HG02870 (cell line): ENCODE results near the gene KSR1.
"Not testable (repeated sequence)": the region's sequence is repeated elsewhere in the genome, so short reads cannot be mapped to it uniquely, and the experiment has no call there.

ENCODE experiments used
- ATAC-seq: cut with Tn5 transposase; IDR thresholded peaks from one replicate; pipeline ENCODE4 v1.9.1; 2021; ENCODE audit warnings: mild to moderate bottlenecking, moderate library complexity; ENCODE audit not compliant: unreplicated experiment

The KSR1 gene

GRCh38 chr17:27455914-27456680, at the start of gene KSR1:
KSR1 (plus strand) TSS chr17:27456448; CDS start chr17:27456644, 196 bp downstream.
- peak; percentile 82 for ATAC-seq

- no peak for ATAC-seq
Observed at GRCh38 chr17:27407916-27408864, 48.1 kb upstream of the KSR1 start.

GRCh38 chr17:27408891-27409290, 47.4 kb upstream of the KSR1 start:
- ATAC-seq, result no peak

- ATAC-seq, result not testable (repeated sequence)
Observed at GRCh38 chr17:27412158-27412557, 44.1 kb upstream of the KSR1 start.

- no peak for ATAC-seq
Observed at GRCh38 chr17:27413315-27413714, 42.9 kb upstream of the KSR1 start.

- ATAC-seq, result no peak
Observed at GRCh38 chr17:27413792-27414191, 42.5 kb upstream of the KSR1 start.

- no peak for ATAC-seq
Observed at GRCh38 chr17:27414271-27414670, 42.0 kb upstream of the KSR1 start.

- no peak for ATAC-seq
Observed at GRCh38 chr17:27414694-27415093, 41.6 kb upstream of the KSR1 start.

GRCh38 chr17:27415120-27415795, 41.0 kb upstream of the KSR1 start:
- ATAC-seq, result no peak

- ATAC-seq, result no peak
Observed at GRCh38 chr17:27417596-27418365, 38.5 kb upstream of the KSR1 start.

GRCh38 chr17:27418366-27418615, 38.0 kb upstream of the KSR1 start:
- no peak for ATAC-seq

GRCh38 chr17:27419156-27419555, 37.1 kb upstream of the KSR1 start:
- ATAC-seq, result no peak

GRCh38 chr17:27420211-27420950, 35.9 kb upstream of the KSR1 start:
- ATAC-seq, result no peak

GRCh38 chr17:27421111-27421510, 35.1 kb upstream of the KSR1 start:
- no peak for ATAC-seq

- not testable (repeated sequence) for ATAC-seq
Observed at GRCh38 chr17:27421626-27422025, 34.6 kb upstream of the KSR1 start.

- ATAC-seq, result no peak
Observed at GRCh38 chr17:27422601-27423000, 33.6 kb upstream of the KSR1 start.

- no peak for ATAC-seq
Observed at GRCh38 chr17:27423651-27424050, 32.6 kb upstream of the KSR1 start.

- no peak for ATAC-seq
Observed at GRCh38 chr17:27424516-27424915, 31.7 kb upstream of the KSR1 start.

GRCh38 chr17:27424941-27425340, 31.3 kb upstream of the KSR1 start:
- no peak for ATAC-seq

- ATAC-seq, result not testable (repeated sequence)
Observed at GRCh38 chr17:27425571-27425970, 30.7 kb upstream of the KSR1 start.
